GM13976 (cell line): ENCODE results near the gene CLIC5.

Source experiments
- DNase-seq: peaks from one replicate; pipeline ENCODE4 v3.0.0; 2012; ENCODE audit warnings: low spot score
- CTCF ChIP-seq: IDR thresholded peaks from 2 replicates; pipeline ENCODE4 v1.5.1; 2012; ENCODE audit warnings: borderline replicate concordance, mild to moderate bottlenecking; ENCODE audit not compliant: insufficient read depth; ENCODE audit errors: extremely low read depth, missing control alignments, control extremely low read depth
- in situ Hi-C: fragments of 300-500 bp; cut with MboI; formaldehyde crosslinking; loops from one replicate; pipeline ENCODE4 v1.12.0; 2022; ENCODE audit warnings: low sequenced_read_pairs, mixed read lengths, inconsistent platforms; ENCODE audit not compliant: unreplicated experiment

The CLIC5 gene

GRCh38 chr6:46010270-46010669 lies 5.4 kb downstream of the CLIC5 start:
- no peak for TF ChIP-seq CTCF
- in situ Hi-C loops: no loop called here
- DNase-seq: no peak

- TF ChIP-seq CTCF: no peak
- in situ Hi-C loops: no loop called here
- DNase-seq: no peak
Measured at GRCh38 chr6:46002264-46002663, 13.4 kb downstream of the CLIC5 start.

DNA sequence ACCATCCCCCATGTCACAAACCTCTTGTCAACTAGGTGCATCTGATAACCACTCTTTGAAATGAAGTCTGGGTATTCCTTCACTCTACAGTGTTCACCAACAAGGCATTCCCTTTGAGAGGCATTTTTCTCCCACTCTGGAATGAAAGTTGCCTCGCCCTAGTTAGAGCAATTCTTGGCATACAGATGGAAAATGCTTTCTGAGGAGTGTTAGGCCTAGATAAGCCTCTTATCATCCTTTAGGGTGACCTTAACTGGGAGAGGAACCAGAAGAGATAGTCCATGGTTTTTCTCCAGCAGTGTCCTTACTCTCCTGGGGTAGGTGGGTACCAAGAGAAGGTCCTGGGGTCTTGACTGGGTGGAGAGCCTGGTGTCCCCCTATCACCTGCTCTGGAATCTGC lies 14.8 kb downstream of the CLIC5 start:
- in situ Hi-C loops: no loop called here
- DNase-seq: no peak

DNA sequence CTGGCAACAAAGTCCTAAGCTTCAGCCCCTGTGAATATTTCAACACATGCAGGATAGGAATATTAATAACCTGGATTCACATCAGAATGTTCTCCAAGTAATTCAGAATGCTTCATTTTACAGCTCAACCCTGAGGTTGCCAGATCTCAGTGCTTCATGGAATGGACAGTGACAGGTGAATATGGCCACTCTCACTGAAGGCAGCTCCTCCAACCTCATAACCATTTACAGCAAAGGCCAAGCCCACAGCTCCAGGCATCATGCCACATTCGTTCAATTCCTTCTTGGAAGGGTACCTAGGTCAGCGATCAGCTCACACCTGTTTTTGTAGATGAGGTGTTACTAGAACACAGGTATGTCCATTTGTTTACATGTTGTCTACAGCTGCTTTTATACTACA lies 17.1 kb downstream of the CLIC5 start:
- TF ChIP-seq CTCF: no peak
- in situ Hi-C loops: no loop called here
- no peak for DNase-seq

More for the DNA sequence above, 14.8 kb downstream of the CLIC5 start:
- TF ChIP-seq CTCF: no peak

GRCh38 chr6:45997875-45998506 lies 17.7 kb downstream of the CLIC5 start:
- no peak for TF ChIP-seq CTCF
- in situ Hi-C loops: no loop called here

DNA sequence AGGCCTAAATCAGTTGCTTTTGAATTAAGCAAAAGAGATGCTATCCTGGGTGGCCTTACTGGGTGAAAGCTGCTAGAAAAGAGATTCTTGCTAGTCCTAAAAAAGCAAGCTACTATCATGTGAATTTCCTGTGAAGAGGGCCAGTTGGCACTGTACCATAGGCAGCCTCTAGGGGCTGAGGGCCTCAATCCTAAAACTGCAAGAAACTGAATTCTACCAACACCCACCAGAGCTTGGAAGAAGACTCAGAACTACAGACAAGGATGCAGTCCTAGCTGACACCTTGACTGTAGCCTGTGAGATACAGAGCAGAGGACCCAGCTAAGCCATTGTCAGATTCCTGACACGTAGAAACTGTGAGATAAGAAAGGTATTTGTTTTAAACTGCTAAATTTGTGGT lies 24.5 kb downstream of the CLIC5 start:
- in situ Hi-C loops: no loop called here
- no peak for TF ChIP-seq CTCF
- no peak for DNase-seq

More at GRCh38 chr6:45997875-45998506, 17.7 kb downstream of the CLIC5 start:
- DNase-seq: no peak
